ENCODE measurements around the gene PNLIPRP1.

DNA sequence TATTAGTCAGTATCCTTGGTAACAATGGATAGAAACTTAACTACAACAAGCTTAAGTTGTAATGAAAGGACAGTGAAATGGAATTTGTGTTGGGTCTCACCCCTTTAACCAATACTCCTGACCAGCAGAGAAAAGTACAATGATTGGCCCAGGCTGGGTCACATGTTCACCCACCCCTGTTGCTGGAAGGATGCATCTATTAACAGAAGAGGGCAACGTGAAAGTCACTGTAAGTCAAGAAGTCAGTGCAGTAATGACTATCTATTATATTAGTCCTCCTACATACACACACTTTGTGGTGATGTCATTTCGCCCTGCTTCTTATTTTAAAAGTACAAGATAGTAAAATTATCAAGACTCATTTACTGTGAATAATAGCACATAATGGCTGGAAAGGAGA is 46.2 kb downstream of the PNLIPRP1 start:
- TF ChIP-seq, protein P1, sequence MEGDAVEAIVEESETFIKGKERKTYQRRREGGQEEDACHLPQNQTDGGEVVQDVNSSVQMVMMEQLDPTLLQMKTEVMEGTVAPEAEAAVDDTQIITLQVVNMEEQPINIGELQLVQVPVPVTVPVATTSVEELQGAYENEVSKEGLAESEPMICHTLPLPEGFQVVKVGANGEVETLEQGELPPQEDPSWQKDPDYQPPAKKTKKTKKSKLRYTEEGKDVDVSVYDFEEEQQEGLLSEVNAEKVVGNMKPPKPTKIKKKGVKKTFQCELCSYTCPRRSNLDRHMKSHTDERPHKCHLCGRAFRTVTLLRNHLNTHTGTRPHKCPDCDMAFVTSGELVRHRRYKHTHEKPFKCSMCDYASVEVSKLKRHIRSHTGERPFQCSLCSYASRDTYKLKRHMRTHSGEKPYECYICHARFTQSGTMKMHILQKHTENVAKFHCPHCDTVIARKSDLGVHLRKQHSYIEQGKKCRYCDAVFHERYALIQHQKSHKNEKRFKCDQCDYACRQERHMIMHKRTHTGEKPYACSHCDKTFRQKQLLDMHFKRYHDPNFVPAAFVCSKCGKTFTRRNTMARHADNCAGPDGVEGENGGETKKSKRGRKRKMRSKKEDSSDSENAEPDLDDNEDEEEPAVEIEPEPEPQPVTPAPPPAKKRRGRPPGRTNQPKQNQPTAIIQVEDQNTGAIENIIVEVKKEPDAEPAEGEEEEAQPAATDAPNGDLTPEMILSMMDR (IDR thresholded peaks at IDR 0.05; ENCODE audit: poor library complexity) = no peak
- no peak for TF ChIP-seq EZH2 (IDR thresholded peaks at IDR 0.05; ENCODE audit: borderline replicate concordance)

Data from hepatocyte (in vitro differentiated cells).